LHCN-M2 (cell line): ENCODE measurements around the gene GPI. TPM values are rescaled to one million over a fixed set of nuclear protein-coding genes. Genes with fewer than 3 reads are reported as not detected.
A peak's percentile ranks its signal among the peaks of the same experiment; 100 is the strongest.

Experiments
- DNase-seq: peaks from one replicate; pipeline ENCODE4 v3.0.0-alpha.2; 2012; ENCODE audit warnings: low read depth
- total RNA-seq: library from RNA; depleted of rRNA; stranded (reverse); fragments of >200 nt; gene quantifications from 2 replicates; pipeline ENCODE4 v1.2.3, GENCODE V29; 2014

GPI gene
- total RNA-seq, 1 experiment from 2014 or later, result 186 TPM

DNA sequence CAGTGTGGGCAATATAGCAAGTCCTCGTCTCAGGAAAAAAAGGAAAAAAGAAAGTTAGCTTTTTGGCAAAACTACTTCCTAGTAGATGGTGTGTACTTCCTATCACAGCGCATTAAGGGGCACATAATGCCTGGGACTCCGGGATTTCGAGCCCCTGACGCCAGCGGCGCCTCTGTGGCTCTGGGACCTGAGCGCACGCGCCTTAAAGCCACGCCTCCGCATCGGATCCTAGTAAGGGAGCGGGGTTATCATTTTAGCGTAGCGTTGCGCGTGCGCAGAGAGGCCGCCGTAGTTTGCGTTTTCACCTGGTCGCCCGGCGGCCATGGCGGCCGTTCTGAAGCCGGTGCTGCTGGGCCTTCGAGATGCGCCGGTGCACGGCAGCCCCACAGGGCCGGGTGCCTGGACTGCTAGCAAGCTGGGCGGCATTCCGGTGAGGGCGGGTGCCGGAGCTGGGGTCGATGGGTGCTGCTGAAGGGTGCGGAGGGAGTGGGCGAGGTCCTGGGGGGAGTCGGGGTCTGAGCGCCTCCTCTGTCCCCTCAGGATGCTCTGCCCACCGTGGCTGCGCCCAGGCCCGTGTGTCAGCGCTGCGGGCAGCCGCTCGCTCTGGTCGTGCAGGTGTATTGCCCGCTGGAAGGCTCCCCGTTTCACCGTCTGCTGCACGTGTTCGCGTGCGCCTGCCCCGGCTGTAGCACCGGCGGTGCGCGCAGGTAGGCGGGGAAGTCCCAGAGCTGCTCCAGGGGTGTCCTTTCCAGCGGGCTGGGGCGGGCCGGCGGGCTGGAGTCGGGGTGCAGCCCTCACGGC, 39.3 kb downstream of the GPI start, which contains the start of gene PDCD2L:
TSS of gene PDCD2L (plus strand) at position 291 of the 801 bp plus-strand sequence. CDS start at position 323, 32 bp downstream.
- peak; percentile 84 for DNase-seq

DNA sequence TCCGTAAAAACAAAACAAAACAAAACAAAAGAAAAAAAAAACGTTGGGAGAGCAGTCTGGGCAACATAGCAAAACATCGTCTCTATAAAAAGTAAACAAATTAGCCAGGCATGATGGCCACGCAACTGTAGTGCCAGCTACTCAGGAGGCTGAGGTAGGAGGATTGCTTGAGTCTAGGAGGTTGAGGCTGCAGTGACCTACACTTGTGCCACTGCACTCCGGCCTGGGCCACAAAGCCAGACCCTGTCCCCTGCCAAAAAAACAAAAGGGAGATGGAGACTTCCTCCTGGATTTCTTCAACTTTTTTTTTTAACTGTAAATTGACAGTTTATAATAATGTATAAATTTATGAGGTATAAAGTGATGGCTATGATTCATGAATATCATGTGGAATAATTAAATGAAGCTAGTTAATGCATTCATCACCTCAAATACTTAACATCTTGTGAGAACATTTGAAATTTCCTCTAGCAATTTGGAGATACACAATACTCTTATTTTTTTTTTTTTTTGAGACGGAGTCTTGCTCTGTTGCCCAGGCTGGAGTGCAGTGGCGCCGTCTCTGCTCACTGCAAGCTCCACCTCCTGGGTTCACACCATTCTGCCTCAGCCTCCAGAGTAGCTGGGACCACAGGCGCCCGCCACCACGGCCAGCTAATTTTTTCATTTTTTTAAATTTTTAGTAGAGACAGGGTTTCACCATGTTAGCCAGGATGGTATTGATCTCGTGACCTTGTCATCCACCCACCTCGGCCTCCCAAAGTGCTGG, 41.1 kb downstream of the GPI start:
- DNase-seq, result no peak

DNA sequence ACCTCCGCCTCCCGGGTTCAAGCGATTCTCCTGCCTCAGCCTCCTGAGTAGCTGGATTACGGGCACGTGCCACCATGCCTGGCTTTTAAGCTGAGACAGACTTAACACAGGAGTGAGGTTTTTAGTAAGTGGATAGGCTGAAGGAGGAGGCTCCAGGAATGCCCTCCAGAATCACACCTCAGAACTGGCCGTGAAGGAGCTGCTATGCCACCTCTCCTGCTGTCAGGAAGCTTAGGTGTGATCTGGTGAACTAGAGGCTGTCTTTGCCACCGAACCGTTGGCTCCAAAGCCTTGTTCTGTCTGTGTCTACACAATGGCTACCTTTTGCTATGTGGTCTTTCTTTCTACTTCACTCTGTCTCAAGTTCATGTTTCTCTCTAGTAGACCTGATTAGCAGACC, 43.4 kb downstream of the GPI start:
- DNase-seq, result no peak

DNA sequence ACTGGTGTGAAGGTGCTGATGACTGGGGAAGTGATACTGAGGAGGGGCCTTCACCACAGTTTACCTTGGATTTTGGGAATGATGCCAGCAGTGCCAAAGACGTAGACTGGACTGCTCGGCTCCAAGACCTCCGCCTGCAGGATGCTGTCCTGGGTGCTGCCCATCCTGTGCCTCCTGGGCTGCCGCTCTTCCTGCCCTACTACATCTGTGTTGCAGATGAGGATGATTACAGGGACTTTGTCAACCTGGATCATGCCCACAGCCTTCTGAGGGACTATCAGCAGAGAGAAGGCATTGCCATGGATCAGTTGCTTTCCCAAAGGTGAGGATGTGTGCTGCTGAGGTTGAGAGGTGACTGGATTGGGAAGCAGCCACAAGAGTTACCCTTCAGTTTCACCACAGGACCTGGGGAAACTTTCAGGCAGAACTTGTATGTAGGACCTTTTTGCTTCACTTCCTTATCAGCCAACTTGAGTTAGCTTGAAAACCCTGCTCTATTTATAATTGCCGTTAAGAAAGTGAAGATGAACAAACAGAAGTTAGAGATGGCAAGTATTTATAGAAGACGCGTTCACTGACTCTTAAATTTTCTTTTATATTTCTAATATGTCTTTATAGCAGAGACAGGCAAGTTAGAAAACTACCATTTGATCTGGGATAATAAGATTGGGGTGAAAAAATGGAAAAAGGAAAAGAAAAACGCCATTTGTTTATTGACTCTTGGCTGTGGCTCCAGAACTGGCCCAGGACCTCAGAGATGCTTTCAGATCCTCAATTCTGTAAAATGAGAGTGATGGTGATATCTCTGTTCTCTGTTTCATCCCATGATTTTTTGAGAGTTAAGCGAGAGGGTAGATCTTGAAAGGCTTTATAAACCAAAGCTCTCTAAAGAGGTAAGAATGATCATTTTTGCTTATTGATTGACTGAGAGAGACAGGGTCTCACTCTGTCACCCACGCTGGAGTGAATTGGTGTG, 44.5 kb downstream of the GPI start:
- no peak for DNase-seq

DNA sequence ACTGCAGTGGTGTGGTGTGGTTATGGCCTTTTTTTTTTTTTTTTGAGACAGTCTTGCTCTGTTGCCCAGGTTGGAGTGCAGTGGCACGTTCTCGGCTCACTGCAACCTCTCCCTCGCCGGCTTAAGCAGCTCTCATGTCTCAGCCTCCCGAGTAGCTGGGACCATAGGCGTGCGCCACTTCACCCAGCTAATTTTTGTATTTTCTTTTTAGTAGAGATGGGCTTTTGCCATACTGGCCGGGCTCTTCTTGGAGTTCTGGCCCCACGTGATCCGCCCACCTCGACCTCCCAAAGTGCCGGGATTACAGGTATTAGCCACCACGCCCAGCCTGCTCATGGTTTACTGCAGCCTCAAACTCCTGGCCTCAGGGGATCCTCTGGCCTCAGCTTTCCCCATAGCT, 46.2 kb downstream of the GPI start:
- no peak for DNase-seq

DNA sequence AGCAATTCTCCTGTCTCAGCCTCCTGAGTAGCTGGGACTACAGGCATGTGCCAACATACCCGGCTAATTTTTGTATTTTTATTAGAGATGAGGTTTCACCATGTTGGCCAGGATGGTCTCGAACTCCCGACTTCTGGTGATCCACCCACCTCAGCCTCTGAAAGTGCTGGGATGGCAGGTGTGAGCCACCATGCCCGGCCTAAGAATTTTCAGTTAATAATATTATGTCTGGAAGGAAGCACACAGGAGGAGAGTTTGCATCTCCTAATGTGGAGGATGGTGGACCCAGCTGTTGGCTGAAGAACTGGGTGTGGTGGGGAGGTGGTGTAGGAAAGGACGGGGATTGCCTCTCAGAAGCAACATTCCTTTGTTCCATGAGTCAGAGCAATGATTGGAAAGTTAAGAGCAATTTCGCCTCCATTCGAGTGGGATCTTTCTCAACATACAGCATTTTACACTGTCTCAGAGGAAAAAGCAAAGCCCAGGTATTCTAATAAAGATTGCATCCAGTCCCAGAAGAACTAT, 51.1 kb downstream of the GPI start:
- peak; percentile 55 for DNase-seq

DNA sequence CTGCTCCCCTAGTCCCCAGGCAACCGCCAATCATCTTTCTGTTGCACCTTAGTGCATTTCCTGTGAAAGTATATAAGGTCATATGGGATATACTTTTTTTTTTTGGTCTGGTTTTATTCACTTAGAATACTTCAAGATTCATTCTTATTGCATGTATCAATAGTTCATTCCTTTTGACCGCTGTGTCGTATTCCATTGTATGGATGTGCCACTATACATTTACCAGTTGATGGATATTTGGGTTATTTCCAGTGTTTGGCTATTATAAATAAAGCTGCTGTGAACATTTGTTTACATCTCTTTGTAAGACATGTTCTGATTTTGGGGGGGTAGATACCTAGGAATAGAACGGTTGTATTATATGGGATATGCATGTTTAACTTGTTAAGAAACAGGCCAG, 53.3 kb downstream of the GPI start:
- DNase-seq, result no peak

DNA sequence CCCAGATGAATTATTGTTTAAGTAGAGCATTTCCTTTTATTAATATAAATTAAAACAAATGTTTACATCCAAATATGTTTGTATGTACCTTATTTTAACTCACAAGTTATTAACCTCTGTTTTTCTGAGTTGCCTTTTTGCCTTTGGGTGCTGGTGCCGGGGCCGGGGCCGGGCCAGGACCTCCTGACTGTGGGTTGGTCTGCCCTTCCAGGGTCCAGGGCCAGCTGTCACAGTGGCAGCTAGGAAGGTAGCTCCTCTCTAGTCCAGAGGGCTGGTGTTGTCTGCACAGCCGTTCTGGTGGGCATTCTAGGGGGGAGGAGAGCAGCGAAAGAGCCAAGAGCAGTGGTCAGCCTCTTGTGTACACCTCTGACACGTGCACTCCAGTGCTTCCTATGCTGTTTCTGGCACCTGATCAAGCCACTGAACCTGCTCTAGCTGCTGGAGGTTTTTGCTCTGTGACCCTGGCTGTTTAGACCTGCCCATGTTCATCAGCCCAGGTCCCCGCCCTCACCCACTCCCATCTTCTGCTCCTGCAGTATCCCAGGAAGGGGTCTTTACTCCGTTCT, 61.2 kb downstream of the GPI start:
- no peak for DNase-seq

GRCh38 chr19:34428549-34429285, 63.7 kb downstream of the GPI start:
- peak; percentile 29 for DNase-seq

GRCh38 chr19:34429553-34429952, 64.6 kb downstream of the GPI start:
- no peak for DNase-seq

DNA sequence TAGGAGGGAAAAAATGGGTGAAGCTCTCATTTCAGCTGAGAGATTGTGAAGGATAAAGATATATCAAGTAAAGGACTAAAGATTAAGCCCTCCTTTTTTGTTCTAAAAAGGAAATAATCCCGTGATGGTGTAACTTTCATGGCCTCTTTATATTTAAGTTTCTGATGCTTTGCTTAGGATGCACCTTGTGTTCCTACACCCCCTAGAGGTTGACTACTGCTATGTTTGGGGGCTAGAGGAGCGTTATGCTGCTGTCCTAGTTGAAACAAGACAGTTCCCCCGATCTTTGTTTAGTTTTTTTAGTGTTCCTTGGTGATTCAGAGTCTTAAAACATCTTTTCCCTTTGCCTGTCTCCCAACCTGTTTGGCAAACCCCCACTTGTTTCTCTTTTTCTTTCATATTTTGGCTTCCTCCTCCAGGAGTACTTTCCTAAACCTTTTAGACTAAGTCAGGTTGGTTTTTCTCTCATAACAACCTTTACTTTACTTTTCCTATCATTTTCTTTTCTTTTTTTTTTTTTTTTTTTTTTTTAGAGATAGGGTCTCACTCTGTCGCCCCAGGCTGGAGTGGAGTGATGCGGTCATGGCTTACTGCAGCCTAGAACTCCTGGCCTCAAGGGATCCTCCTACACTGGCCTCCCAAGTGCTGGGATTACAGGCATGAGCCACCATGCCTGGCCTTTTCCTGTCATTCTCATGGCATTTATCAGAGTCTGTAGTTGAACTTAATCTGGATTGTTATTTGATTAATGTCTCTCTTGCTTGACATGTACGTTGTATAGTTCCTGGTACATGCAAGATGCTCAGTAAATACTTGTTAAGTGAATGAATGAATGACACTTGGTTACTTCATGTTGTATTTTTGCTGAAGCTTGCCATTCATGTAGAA, 66.0 kb downstream of the GPI start:
- peak; percentile 60 for DNase-seq

DNA sequence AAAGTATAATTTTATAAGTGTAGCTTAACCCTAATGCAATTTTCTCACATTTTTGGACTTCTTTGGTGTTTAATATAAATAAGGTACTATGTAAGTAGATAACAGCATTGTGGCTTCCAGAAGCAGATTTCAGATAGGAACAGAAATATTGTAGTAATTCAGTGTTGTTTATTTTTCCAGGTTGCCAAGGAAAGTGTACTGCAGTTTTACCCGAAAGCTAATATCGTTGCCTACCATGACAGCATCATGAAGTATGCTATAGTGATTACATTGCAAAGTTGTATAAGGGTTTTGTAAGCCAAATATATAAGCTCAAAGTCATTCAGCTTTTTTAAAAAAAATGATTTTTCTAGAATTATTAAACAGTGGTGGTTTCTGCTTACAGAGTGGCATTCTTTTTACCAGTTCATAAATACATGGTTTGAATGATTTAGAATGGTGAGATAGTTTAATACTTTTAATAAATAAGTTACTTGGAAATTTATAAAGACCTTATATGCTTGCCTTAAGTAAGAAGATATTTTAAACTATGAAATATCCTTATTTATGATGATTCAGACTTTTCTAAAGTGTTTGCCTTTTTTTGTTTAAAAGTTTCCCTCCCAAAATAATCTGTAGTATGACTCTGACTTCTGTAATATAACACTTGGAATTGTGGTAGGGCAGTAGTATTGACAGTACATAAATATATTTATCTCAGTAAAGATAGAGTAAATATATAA, 66.8 kb downstream of the GPI start:
- no peak for DNase-seq

- peak; percentile 49 for DNase-seq
Observed at GRCh38 chr19:34432797-34433196, 67.8 kb downstream of the GPI start.

- no peak for DNase-seq
Observed at GRCh38 chr19:34436716-34437115, 71.7 kb downstream of the GPI start.

- DNase-seq, result no peak
Observed at GRCh38 chr19:34448191-34448590, 83.2 kb downstream of the GPI start.
